Ishikawa (cell line): ENCODE data around the gene COL2A1.

Source experiments
- CEBPB ChIP-seq: IDR thresholded peaks from 2 replicates; pipeline ENCODE4 v1.6.1; 2012
- CREB1 ChIP-seq: IDR thresholded peaks from 2 replicates; pipeline ENCODE4 v1.6.1; 2012; ENCODE audit warnings: low read depth
- EGR1 ChIP-seq: IDR thresholded peaks from 2 replicates; pipeline ENCODE4 v1.6.1; 2012
- EP300 ChIP-seq: IDR thresholded peaks from 2 replicates; pipeline ENCODE4 v1.6.1; 2012; ENCODE audit warnings: borderline replicate concordance
- FOXM1 ChIP-seq: IDR thresholded peaks from 2 replicates; pipeline ENCODE4 v1.6.1; 2012; ENCODE audit warnings: low read depth, borderline replicate concordance
- MAX ChIP-seq: IDR thresholded peaks from 2 replicates; pipeline ENCODE4 v1.6.1; 2012
- NFIC ChIP-seq: IDR thresholded peaks from 2 replicates; pipeline ENCODE4 v1.6.1; 2012
- RAD21 ChIP-seq: IDR thresholded peaks from 2 replicates; pipeline ENCODE4 v1.6.1; 2012; ENCODE audit warnings: low read depth
- TAF1 ChIP-seq: IDR thresholded peaks from 2 replicates; pipeline ENCODE4 v1.6.1; 2012; ENCODE audit warnings: low read depth, mild to moderate bottlenecking
- TCF12 ChIP-seq: IDR thresholded peaks from 2 replicates; pipeline ENCODE4 v1.6.1; 2012; ENCODE audit warnings: low read depth
- TEAD4 ChIP-seq: IDR thresholded peaks from 2 replicates; pipeline ENCODE4 v1.6.1; 2012
- YY1 ChIP-seq: IDR thresholded peaks from 2 replicates; pipeline ENCODE4 v1.6.1; 2012; ENCODE audit warnings: low read depth
- ZBTB7A ChIP-seq: IDR thresholded peaks from 2 replicates; pipeline ENCODE4 v1.6.1; 2012; ENCODE audit warnings: low read depth
- TF ChIP-seq, protein P1 (sequence below): IDR thresholded peaks from 2 replicates; pipeline ENCODE4 v1.6.1; 2012; ENCODE audit warnings: low read depth, mild to moderate bottlenecking
- TF ChIP-seq, protein P2 (sequence below): IDR thresholded peaks from 2 replicates; pipeline ENCODE4 v1.6.1; 2012

COL2A1 gene

GRCh38 chr12:47967461-47968321 is 36.6 kb downstream of the COL2A1 start:
- TF ChIP-seq FOXM1 (no peak), TCF12 (no peak), TAF1 (no peak), CREB1 (no peak), EP300 (no peak), YY1 (no peak), NFIC (no peak), RAD21 (no peak), MAX (no peak), EGR1 (no peak), CEBPB (no peak)
- TF ChIP-seq, protein P1, sequence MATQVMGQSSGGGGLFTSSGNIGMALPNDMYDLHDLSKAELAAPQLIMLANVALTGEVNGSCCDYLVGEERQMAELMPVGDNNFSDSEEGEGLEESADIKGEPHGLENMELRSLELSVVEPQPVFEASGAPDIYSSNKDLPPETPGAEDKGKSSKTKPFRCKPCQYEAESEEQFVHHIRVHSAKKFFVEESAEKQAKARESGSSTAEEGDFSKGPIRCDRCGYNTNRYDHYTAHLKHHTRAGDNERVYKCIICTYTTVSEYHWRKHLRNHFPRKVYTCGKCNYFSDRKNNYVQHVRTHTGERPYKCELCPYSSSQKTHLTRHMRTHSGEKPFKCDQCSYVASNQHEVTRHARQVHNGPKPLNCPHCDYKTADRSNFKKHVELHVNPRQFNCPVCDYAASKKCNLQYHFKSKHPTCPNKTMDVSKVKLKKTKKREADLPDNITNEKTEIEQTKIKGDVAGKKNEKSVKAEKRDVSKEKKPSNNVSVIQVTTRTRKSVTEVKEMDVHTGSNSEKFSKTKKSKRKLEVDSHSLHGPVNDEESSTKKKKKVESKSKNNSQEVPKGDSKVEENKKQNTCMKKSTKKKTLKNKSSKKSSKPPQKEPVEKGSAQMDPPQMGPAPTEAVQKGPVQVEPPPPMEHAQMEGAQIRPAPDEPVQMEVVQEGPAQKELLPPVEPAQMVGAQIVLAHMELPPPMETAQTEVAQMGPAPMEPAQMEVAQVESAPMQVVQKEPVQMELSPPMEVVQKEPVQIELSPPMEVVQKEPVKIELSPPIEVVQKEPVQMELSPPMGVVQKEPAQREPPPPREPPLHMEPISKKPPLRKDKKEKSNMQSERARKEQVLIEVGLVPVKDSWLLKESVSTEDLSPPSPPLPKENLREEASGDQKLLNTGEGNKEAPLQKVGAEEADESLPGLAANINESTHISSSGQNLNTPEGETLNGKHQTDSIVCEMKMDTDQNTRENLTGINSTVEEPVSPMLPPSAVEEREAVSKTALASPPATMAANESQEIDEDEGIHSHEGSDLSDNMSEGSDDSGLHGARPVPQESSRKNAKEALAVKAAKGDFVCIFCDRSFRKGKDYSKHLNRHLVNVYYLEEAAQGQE, result no peak
- TF ChIP-seq, protein P2, sequence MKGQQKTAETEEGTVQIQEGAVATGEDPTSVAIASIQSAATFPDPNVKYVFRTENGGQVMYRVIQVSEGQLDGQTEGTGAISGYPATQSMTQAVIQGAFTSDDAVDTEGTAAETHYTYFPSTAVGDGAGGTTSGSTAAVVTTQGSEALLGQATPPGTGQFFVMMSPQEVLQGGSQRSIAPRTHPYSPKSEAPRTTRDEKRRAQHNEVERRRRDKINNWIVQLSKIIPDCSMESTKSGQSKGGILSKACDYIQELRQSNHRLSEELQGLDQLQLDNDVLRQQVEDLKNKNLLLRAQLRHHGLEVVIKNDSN, result no peak

DNA sequence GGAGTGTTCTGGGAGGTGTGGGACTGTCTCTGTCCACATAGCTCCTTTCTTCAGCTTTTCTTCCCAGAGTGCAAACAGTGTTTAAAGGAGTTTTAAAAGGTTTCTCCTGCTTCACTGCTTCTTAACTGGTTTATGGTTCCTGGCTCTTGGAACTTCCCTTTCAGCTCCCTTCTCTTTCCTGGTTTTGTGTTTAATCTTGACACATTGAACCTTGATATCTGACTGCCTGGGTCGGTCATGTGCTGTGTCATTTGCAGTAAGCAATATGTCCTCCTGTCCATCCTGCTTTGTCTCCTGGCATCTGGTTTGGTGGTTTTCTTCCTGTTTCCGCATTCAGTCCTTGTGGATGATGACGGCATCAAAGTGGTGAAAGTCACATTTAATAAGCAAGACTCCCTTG is 38.7 kb downstream of the COL2A1 start:
- no peak for TF ChIP-seq EGR1
- TF ChIP-seq YY1, result no peak
- no peak for TF ChIP-seq ZBTB7A
- no peak for TF ChIP-seq CEBPB
- TF ChIP-seq, protein P1, result no peak
- no peak for TF ChIP-seq CREB1
- no peak for TF ChIP-seq RAD21
- TF ChIP-seq, protein P2, result no peak
- no peak for TF ChIP-seq TCF12
- TF ChIP-seq MAX, result no peak
- no peak for TF ChIP-seq NFIC
- no peak for TF ChIP-seq FOXM1
- TF ChIP-seq TEAD4, result no peak
- no peak for TF ChIP-seq EP300
- no peak for TF ChIP-seq TAF1

DNA sequence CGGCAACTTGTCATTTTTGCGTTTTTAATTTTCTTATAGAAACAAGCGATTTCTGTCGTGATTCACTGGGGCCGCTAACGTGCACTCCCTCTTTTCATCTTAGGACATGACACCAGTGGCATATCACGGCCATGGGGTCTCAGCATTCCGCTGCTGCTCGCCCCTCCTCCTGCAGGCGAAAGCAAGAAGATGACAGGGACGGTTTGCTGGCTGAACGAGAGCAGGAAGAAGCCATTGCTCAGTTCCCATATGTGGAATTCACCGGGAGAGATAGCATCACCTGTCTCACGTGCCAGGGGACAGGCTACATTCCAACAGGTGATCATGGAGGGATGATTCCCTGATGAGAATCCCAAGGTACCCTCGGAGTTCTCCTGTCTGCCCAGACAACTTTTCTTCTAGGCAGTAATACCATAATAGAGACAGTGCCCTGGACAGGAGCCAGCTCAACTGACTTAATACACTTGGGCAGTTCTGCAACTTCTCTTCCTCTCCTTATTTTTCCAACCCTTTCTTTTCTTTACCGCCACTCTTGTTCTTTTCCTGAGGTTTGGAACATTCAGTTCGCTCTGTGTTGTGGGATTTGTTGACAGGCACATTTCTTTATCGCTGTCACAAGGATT is 40.1 kb downstream of the COL2A1 start:
- TF ChIP-seq, protein P2, result no peak
- TF ChIP-seq TEAD4, result peak; percentile 5; the same call in 1 of the 2 replicates

DNA sequence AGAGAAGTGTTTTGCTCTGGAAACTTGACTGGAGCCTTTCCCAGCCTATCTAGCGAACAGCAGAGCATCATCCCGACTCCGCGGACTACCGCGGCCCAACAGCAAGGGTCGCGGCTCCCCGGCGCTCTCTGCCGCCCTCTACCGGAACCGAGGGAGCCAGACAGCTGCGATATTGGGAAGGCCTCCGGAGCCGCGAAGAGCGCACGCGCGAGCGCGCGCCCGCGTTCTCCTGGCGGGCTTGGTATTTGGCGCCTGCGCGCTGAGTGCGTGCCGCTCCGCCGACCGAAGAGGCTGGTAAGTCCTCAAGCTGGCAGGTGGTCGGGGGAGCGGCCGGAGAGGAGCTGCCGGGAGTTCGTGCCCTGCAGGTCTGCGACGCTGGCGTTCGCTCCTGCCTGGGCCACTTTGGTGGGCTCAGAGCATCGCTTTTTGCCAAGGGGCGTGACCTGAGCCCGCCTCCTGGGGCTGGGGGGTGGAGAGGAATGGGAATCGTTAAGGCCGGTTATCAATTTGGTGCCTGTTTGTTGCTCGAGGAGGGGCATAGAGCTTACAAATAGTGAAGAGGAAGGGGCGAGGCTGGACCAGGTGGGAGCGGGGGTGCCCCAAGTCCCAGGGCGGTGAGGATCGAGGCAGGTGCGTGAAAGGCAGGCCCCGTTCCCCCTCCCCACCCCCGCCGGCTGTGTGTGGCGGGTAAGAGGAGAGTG is 40.8 kb downstream of the COL2A1 start, which contains the start of gene TMEM106C:
TMEM106C (plus strand) TSS at position 257 of the 701 bp plus-strand sequence. CDS start 641 bp downstream, outside the sequence.
- TF ChIP-seq RAD21, result peak; percentile 78
- TF ChIP-seq FOXM1, result no peak
- TF ChIP-seq TEAD4, result peak; percentile 78
- no peak for TF ChIP-seq CREB1
- no peak for TF ChIP-seq CEBPB
- TF ChIP-seq TAF1, result peak; percentile 70
- no peak; the same call in 1 of the 2 replicates for TF ChIP-seq TCF12
- TF ChIP-seq, protein P1, result no peak
- 0 out of 2 replicates have a peak, but pooled peaks have one; percentile 34 for TF ChIP-seq YY1
- TF ChIP-seq EGR1, result no peak
- peak; percentile 77; the same call in 1 of the 2 replicates for TF ChIP-seq ZBTB7A
- TF ChIP-seq EP300, result no peak
- TF ChIP-seq NFIC, result no peak
- peak; percentile 90 for TF ChIP-seq MAX
- TF ChIP-seq, protein P2, result no peak; the same call in 1 of the 2 replicates
